Effector memory CD4-positive, alpha-beta T cell (primary cell): ENCODE data around the gene GPHN.

Experiments used
- DNase-seq, 3 donors: peaks; one replicate each; pipeline ENCODE4 v3.0.0-alpha.2; 2020
- H3K27ac ChIP-seq: 2 replicates; pipeline ENCODE4 v1.7.0; 2013; ENCODE audit warnings: mild to moderate bottlenecking, low read length, moderate library complexity; ENCODE audit not compliant: insufficient read depth, poor library complexity, severe bottlenecking
- H3K27me3 ChIP-seq: replicated peaks from 2 replicates; pipeline ENCODE4 v1.7.0; 2013; ENCODE audit warnings: mild to moderate bottlenecking, low read length; ENCODE audit not compliant: insufficient read depth, control insufficient read depth, poor library complexity, severe bottlenecking
- H3K36me3 ChIP-seq: 2 replicates; pipeline ENCODE4 v1.7.0; 2013; ENCODE audit warnings: mild to moderate bottlenecking, low read length, moderate library complexity; ENCODE audit not compliant: control insufficient read depth, insufficient read depth
- H3K4me1 ChIP-seq: 2 replicates; pipeline ENCODE4 v1.7.0; 2013; ENCODE audit warnings: low read length, mild to moderate bottlenecking; ENCODE audit not compliant: control insufficient read depth, insufficient read depth, poor library complexity, severe bottlenecking
- H3K4me3 ChIP-seq: 2 replicates; pipeline ENCODE4 v1.7.0; 2013; ENCODE audit warnings: low read length, low read depth, mild to moderate bottlenecking; ENCODE audit not compliant: insufficient read depth, poor library complexity, severe bottlenecking
- H3K9me3 ChIP-seq: 2 replicates; pipeline ENCODE4 v1.7.0; 2013; ENCODE audit warnings: mild to moderate bottlenecking, low read length, moderate library complexity; ENCODE audit not compliant: control insufficient read depth

GPHN gene

DNA sequence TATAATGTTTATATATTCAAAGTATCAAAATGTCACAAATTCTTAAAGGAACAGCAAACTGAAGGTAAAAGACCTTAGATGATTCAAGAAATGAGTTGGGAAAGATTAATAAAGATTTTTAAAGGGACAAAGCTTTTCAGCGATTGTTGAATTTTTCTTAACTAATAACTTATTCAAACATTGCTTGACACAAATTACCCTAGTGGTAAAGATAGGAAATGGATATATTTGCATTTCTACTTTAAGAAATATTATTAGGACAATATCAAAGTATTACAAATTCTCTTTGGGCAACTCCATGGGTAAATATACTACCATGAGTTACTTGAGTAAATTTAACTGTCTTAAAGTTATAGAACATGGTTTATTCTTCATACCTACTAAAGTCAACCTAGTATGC, 415.3 kb downstream of the GPHN start:
- Histone ChIP-seq H3K27ac (no peak overlapping the region), H3K4me3 (no peak overlapping the region), H3K27me3 (no peaks in the 10 kb centered on the region), H3K9me3 (no peaks in the 10 kb centered on the region), H3K36me3 (peaks cover 4% of the 10 kb centered on the region), H3K4me1 (no peaks in the 10 kb centered on the region)
- DNase-seq, result no peak

DNA sequence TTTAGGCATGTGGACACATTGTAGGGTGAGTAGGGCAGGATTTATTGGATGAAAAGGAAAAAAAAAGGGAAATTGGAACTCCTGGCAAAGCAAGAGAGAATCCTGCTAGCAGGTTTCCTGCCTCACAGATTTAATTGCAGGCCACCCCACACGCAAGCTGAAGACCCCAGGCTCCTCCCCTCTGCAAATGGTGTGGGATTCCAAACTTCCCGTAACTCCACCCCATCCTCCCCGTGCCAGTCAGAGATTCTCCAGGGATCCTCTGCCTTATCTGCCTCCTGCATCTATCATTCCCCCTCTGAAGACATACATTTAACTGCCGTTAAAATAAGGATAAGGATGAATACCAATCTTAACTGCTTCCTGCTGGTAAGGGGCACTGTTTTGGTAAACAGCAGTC, 431.5 kb downstream of the GPHN start:
- Histone ChIP-seq H3K27ac (no peak overlapping the region), H3K36me3 (no peaks in the 10 kb centered on the region), H3K4me1 (no peaks in the 10 kb centered on the region), H3K9me3 (peaks cover 7% of the 10 kb centered on the region), H3K4me3 (no peak overlapping the region), H3K27me3 (no peaks in the 10 kb centered on the region)
- DNase-seq, result no peak

DNA sequence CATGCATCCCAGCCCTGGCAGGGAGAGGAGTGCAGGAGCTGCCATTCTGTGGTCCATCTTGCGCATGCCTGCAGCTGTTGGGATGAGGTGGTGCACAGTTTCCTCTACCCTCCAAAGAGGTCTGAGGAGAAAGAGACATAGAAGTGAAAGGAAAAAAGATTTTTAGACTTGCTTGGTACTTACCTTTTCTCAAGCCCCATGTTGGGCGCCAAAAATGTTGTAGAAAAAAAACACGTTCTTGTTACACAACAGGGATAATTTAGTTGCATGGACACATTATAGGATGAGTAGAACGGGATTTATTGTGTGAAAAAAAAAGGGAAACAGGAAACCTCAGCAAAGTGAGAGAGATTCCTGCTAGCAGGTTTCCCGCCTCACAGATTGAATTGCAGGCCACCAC, 436.9 kb downstream of the GPHN start:
- no peaks in the 10 kb centered on the region for H3K27me3 ChIP-seq
- no peak overlapping the region for H3K27ac ChIP-seq
- peaks cover 10% of the 10 kb centered on the region for H3K36me3 ChIP-seq
- DNase-seq, result no peak
- no peaks in the 10 kb centered on the region for H3K4me1 ChIP-seq
- peaks cover 31% of the 10 kb centered on the region for H3K9me3 ChIP-seq
- H3K4me3 ChIP-seq, result no peak overlapping the region

DNA sequence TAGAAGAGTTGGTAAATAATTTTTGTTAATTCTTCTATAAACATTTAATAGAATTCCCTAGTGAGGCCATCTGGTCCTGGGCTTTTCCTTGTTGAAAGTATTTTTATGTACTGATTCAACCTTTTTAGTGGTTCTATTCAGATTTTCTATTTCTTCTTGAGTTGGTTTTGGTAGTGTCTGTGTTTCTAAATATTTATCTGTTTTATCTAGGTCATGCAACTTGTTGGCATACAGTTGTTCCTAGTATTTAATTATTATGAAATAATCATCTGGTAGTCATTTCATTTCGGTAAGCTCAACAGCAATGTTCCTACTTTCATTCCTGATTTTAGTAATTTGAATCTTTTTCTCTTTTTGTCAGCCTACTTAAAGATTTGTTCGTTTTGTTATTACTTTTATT, 447.2 kb downstream of the GPHN start:
- Histone ChIP-seq H3K4me3 (no peak overlapping the region), H3K9me3 (no peaks in the 10 kb centered on the region), H3K36me3 (peaks cover 4% of the 10 kb centered on the region), H3K27me3 (no peaks in the 10 kb centered on the region), H3K27ac (no peak overlapping the region), H3K4me1 (no peaks in the 10 kb centered on the region)
- DNase-seq, result no peak

DNA sequence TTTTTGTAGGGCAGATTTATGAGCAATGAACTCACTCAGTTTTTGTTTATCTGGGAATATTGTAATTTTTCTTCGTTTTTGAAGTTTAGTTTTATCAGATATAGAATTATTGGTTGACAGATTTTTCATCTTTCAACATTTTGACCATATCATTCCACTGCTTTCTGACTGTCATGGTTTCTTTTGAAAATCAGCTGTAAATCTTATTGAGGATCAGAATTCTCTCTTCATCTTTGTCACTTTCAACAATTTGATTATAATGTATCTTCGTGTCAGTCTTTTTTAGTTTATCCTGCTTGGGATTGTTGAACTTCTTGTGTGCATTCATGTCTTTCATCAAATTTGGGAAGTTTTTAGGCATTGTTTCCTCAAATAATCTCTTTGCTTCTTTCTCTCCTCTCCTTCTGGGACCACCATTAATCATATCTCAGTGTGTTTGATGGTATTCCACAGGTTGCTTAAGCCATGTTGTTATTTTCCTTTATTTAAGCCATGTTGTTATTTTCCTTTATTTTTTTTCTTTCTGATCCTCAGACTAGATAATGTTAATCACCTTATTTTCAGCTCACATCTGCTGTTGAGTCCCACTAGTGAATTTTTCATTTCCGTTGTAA, 451.6 kb downstream of the GPHN start:
- no peaks in the 10 kb centered on the region for H3K27me3 ChIP-seq
- DNase-seq, result no peak
- H3K4me1 ChIP-seq, result no peaks in the 10 kb centered on the region
- H3K4me3 ChIP-seq, result no peak overlapping the region
- H3K36me3 ChIP-seq, result no peaks in the 10 kb centered on the region
- no peaks in the 10 kb centered on the region for H3K9me3 ChIP-seq
- H3K27ac ChIP-seq, result no peak overlapping the region

DNA sequence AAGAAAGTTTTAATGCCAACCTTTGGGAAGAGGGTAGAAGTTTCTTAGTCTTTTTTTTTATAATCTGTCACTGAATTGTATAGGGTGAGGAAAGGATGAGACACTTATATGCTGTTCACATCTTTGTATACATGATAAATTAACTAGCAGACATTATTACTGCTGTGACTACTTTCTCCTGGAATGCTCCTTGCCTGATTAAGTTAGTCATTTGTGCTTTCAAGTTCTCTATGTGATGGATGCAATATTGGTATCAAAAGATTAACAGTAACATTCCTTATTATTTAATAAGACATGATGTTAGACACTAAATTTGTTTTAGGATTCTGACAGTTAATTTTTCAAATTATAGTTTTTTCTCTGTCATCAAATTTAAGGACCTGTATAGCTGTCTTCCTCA, 457.9 kb downstream of the GPHN start:
- H3K36me3 ChIP-seq, result no peaks in the 10 kb centered on the region
- no peaks in the 10 kb centered on the region for H3K27me3 ChIP-seq
- H3K27ac ChIP-seq, result no peak overlapping the region
- H3K4me1 ChIP-seq, result no peaks in the 10 kb centered on the region
- no peak for DNase-seq
- no peak overlapping the region for H3K4me3 ChIP-seq
- no peaks in the 10 kb centered on the region for H3K9me3 ChIP-seq

DNA sequence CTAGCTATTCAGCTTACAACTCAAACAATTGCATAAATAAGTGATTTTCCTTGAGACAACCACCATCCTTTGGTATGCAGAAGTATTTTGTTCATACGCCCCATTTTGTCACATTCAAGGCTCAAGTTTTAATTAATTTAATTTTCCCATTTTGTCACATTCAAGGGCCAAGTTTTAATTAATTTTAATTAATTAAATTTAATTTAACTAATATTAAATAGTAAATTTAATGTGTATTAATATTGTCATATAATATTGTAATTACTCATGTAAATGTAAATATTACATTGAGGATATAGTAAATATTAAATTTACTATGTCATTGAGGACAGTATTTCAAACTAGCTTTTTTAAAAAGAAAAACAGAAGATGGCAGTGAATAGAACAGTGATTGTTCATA, 464.5 kb downstream of the GPHN start:
- no peak overlapping the region for H3K4me3 ChIP-seq
- no peak overlapping the region for H3K27ac ChIP-seq
- H3K27me3 ChIP-seq, result no peaks in the 10 kb centered on the region
- DNase-seq, result no peak
- H3K4me1 ChIP-seq, result no peaks in the 10 kb centered on the region
- no peaks in the 10 kb centered on the region for H3K36me3 ChIP-seq
- H3K9me3 ChIP-seq, result no peaks in the 10 kb centered on the region

DNA sequence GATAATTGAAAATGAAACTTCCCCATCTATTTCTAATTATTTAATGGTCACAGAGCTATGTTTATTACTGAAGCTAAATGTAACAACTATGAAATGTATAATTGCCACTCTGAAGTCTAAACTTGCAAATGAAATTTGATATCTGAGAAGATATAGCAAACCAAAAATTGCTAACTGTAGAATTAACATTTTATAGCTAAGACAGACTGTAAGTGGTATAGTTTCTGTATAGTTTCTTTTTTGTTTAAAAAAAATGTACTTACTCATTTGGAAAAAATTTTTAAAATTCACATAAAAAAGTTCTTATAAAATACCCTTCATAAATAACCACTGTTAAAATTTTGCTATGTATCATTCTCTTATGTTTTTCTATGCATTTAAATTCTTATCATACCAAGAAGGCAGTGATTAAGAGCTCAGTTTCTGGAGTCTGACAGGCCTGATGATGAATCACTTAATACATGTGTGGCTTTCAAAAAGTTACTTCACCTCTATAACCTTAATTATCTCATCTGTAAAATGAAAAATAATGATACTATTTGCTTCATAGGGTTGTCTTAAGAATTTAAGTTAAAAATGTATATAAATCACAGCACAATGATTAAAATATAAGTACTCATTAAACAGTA, 466.6 kb downstream of the GPHN start:
- no peaks in the 10 kb centered on the region for H3K4me1 ChIP-seq
- H3K27me3 ChIP-seq, result no peaks in the 10 kb centered on the region
- H3K4me3 ChIP-seq, result no peak overlapping the region
- no peak for DNase-seq
- no peaks in the 10 kb centered on the region for H3K9me3 ChIP-seq
- H3K36me3 ChIP-seq, result no peaks in the 10 kb centered on the region
- no peak overlapping the region for H3K27ac ChIP-seq

DNA sequence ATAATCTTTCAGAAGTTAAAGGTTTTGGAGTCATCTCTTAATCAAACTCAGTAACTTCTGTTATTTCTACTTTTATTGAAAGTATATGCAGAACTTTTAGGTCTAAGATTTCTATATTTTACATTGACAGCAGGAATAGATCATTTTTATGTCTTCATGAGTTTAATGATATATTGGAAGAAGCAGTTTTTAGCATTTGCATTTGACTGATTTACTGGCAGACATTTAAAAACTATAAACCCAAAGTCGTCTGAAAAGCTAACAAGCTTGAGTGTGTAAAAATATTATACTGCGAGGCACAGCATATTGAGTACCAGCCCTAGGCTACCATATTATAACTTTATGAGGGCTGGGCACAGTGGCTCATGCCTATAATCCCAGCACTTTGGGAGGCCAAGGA, 467.3 kb downstream of the GPHN start:
- no peak for DNase-seq

DNA sequence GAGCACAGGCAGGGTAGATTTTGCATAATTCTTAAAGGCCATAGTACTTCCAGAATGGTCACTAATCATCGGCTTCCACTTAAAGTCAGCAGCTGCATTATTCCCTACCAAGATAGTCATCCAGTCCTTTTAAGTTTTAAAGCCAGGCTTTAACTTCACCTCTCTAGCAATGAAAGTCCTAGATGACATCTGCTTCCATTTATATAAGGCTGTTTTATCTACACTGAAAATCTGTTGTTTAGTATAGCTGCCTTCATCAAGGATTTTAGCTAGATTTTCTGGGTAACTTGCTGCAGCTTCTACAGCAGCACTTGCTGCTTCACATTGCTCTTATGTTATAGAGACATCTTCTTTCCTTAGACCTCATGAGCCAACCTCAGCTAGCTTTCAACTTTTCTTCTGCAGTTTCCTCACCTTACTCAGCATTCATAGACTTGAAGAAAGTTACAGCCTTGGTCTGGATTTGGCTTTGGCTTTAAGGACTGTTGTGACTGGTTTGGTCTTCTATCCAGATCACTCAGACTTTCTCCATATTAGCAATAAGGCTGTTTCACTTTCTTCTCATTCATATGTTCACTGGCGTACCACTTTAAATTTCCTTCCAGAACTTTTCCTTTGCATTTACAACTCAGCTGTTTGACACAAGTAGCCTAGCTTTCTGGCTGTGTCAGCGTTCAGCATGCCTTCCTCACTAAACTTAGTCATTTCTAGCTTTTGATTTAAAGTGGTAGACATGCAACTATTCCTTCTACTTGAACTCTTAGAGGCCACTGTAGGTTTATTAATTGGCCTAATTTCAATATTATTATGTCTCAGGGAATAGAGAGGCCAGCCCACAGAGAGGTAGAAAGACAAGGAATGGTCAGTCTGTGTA, 471.4 kb downstream of the GPHN start:
- no peak for DNase-seq
- no peaks in the 10 kb centered on the region for H3K27me3 ChIP-seq
- H3K36me3 ChIP-seq, result no peaks in the 10 kb centered on the region
- no peaks in the 10 kb centered on the region for H3K9me3 ChIP-seq
- H3K4me1 ChIP-seq, result no peaks in the 10 kb centered on the region
- no peak overlapping the region for H3K27ac ChIP-seq
- no peak overlapping the region for H3K4me3 ChIP-seq

More for the DNA sequence above, 467.3 kb downstream of the GPHN start:
- Histone ChIP-seq H3K9me3 (no peaks in the 10 kb centered on the region), H3K4me3 (no peak overlapping the region), H3K36me3 (no peaks in the 10 kb centered on the region), H3K27me3 (no peaks in the 10 kb centered on the region), H3K4me1 (no peaks in the 10 kb centered on the region), H3K27ac (no peak overlapping the region)
